Epidermal melanocyte (primary cell): ENCODE results near the gene GABRR2.

Experiments used
- DNase-seq: peaks from one replicate; pipeline ENCODE4 v3.0.0; 2011; ENCODE audit warnings: low spot score; ENCODE audit not compliant: insufficient read length

GABRR2 gene

DNA sequence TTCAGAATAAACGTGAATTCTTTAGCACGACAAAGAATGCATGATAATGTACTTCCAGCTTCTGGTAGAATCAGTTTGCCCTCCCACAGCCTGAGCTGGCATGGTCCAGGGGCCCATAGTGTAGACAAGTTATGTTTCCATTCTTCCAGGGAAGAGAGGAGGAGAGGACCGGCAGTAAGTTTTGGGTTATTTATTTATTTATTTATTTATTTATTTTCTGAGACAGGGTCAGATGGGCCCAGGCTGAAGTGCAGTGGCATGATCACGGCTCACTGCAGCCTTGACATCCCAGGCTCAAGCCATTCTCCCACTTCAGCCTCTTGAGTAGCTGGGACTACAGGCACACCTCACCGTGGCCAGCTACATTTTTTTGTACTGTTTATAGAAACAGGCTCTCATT, 102.6 kb downstream of the GABRR2 start:
- no peak for DNase-seq

DNA sequence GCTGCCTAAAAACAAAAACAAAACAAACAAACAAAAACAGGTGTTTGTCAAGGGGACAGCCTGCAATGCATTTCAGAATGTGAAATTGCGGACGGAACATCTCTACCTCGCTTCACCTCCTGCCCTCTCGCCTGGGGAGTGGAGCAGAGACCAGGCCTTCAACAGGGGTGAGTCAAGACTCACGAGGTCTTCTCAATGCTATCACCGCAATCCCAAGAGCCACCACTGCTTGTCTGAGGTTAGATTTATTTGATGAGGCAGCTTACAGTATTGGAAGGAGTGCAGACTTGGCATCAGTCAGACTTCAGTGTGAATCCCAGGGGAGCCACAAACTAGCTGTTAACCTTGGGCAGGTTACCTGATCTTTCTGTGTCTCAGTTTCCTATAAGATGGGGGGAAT, 105.6 kb downstream of the GABRR2 start:
- no peak for DNase-seq

DNA sequence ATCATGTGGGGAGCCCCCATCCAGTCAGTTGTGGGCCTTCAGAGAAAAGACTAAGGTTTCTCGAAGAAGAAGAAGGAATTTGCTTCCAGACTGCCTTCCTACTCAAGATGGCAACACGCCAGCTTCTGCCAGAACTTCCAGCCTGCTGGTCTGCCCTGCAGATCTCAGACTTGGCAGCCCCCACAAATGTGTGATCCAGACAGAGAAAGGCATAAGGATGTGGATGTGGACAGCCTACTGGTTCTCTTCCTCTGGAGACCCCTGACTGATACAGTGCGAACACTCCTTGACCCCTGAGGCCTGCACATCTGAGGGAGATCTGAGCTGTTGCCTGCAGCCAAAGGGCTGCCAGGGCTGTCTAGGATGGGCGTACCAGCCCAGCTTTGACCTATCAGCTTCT, 106.5 kb downstream of the GABRR2 start:
- DNase-seq = no peak
